HCT116 (cell line): ENCODE results near the gene RHCE. TPM values are rescaled to one million over a fixed set of nuclear protein-coding genes. Genes with fewer than 3 reads are reported as not detected.
"Not testable (repeated sequence)": the region's sequence is repeated elsewhere in the genome, so short reads cannot be mapped to it uniquely, and the experiment has no call there.

Source experiments
- ATAC-seq: fragments of 200-7000 bp; cut with Tn5 transposase; 2 replicates; pipeline ENCODE4 v1.9.1; 2020; ENCODE audit warnings: mild to moderate bottlenecking, moderate library complexity
- Bru-seq: library from RNA; stranded (reverse); fragments of 400-500 nt; gene quantifications from one replicate; lab custom pipeline; 2021; lab: Mats Ljungman, UMichigan
- BruChase-seq, 2 experiments: library from RNA; stranded (reverse); fragments of 400-500 nt; gene quantifications; one replicate each; lab custom pipeline; 2021; lab: Mats Ljungman, UMichigan
- BruUV-seq: library from RNA; stranded (reverse); fragments of 400-500 nt; replicated peaks from 2 replicates; lab custom pipeline; 2021; lab: Mats Ljungman, UMichigan
- CTCF ChIA-PET: fragments of 300-600 bp; sonication (Branson Sonifier 250); formaldehyde crosslinking; loops from one replicate; lab custom pipeline; 2021; ENCODE audit warnings: antibody characterized with exemption; lab: Charles Lee
- POLR2A ChIA-PET: fragments of 300-600, 350-600 bp; sonication (Branson Sonifier 250); formaldehyde crosslinking; loops from one replicate; lab custom pipeline; 2021; ENCODE audit warnings: antibody characterized with exemption; lab: Charles Lee
- RAD21 ChIA-PET, 2 experiments: fragments of 300-600 bp; sonication (Branson Sonifier 250); formaldehyde crosslinking; loops; one replicate each; lab custom pipeline; 2023; ENCODE audit warnings: low total read pairs in 2 of 2; ENCODE audit not compliant: uncharacterized antibody in 2 of 2, unreplicated experiment in 2 of 2, low non-redundant PET in 1 of 2; lab: Charles Lee
- DNase-seq: peaks from one replicate; pipeline ENCODE4 v3.0.0-alpha.2; 2010; ENCODE audit warnings: low read depth, low spot score
- H2AFZ ChIP-seq: fragments of 200-600 bp; shearing (Covaris generic), sonication (generic); 2 replicates; pipeline ENCODE4 v1.6.1; 2017; ENCODE audit warnings: low read depth, mixed run types, mixed read lengths, antibody characterized with exemption, low read length; ENCODE audit not compliant: poor library complexity, severe bottlenecking
- H3K27ac ChIP-seq: 2 replicates; pipeline ENCODE4 v1.5.1; 2012; ENCODE audit warnings: low read depth, low read length
- H3K27me3 ChIP-seq: fragments of 200-600 bp; sonication (generic); 2 replicates; pipeline ENCODE4 v1.6.1; 2016; ENCODE audit warnings: mixed run types, low read length, mixed read lengths; ENCODE audit not compliant: insufficient read depth
- H3K36me3 ChIP-seq, 2 experiments: fragments of 200-500 bp in 1 of 2; fragments of 200-600 bp in 1 of 2; sonication (Bioruptor generic) in 1 of 2; sonication (generic) in 1 of 2; 2 replicates each; pipeline versions ENCODE4 v1.5.1 to v1.6.1; 2014 to 2016; ENCODE audit warnings: low read length in 2 of 2, inconsistent platforms in 1 of 2, mixed read lengths in 1 of 2, mixed run types in 1 of 2; ENCODE audit not compliant: insufficient read depth in 2 of 2, control insufficient read depth in 1 of 2
- H3K4me1 ChIP-seq, 2 experiments: fragments of 200-600 bp in 1 of 2; sonication (generic) in 1 of 2; 2 replicates each; pipeline versions ENCODE4 v1.5.1 to v1.6.1; 2012 to 2017; ENCODE audit warnings: low read length in 2 of 2, inconsistent platforms in 1 of 2, mild to moderate bottlenecking in 1 of 2, mixed read lengths in 1 of 2, mixed run types in 1 of 2, moderate library complexity in 1 of 2; ENCODE audit not compliant: insufficient read depth in 2 of 2, control insufficient read depth in 1 of 2
- H3K4me2 ChIP-seq: fragments of 200-600 bp; sonication (generic); 2 replicates; pipeline ENCODE4 v1.6.1; 2017; ENCODE audit warnings: mixed run types, low read length, mixed read lengths
- H3K4me3 ChIP-seq, 2 experiments: fragments of 200-600 bp in 1 of 2; sonication (generic) in 1 of 2; replicated peaks in 1 of 2; 2 replicates each; pipeline ENCODE4 v1.5.1; 2011 to 2016; ENCODE audit warnings: low read length in 2 of 2, control low read depth in 1 of 2, low read depth in 1 of 2, mild to moderate bottlenecking in 1 of 2, mixed read lengths in 1 of 2, mixed run types in 1 of 2
- H3K79me2 ChIP-seq: fragments of 200-600 bp; sonication (generic); 2 replicates; pipeline ENCODE4 v1.6.1; 2017; ENCODE audit warnings: mild to moderate bottlenecking, mixed run types, low read length, moderate library complexity, mixed read lengths; ENCODE audit not compliant: insufficient read depth
- H3K9ac ChIP-seq: fragments of 200-600 bp; sonication (generic); 2 replicates; pipeline ENCODE4 v1.6.1; 2016; ENCODE audit warnings: low read length, mixed read lengths
- H3K9me2 ChIP-seq: fragments of 200-600 bp; sonication (generic), shearing (Covaris generic); 2 replicates; pipeline ENCODE4 v1.6.1; 2017; ENCODE audit warnings: mixed run types, mild to moderate bottlenecking, moderate library complexity; ENCODE audit not compliant: insufficient read depth
- H3K9me3 ChIP-seq, 2 experiments: fragments of 200-500 bp in 1 of 2; fragments of 200-600 bp in 1 of 2; sonication (Bioruptor generic) in 1 of 2; sonication (generic) in 1 of 2; 2 replicates each; pipeline ENCODE4 v1.6.1; 2014 to 2017; ENCODE audit warnings: low read length in 2 of 2, mixed read lengths in 2 of 2, inconsistent platforms in 1 of 2, low read depth in 1 of 2, mild to moderate bottlenecking in 1 of 2, mixed run types in 1 of 2, moderate library complexity in 1 of 2; ENCODE audit not compliant: control insufficient read depth in 1 of 2, insufficient read depth in 1 of 2
- H4K20me1 ChIP-seq: fragments of 200-600 bp; sonication (generic), shearing (Covaris generic); 2 replicates; pipeline ENCODE4 v1.6.1; 2017; ENCODE audit warnings: mixed run types, mild to moderate bottlenecking, moderate library complexity; ENCODE audit not compliant: insufficient read depth
- CBX3 ChIP-seq: IDR thresholded peaks from 2 replicates; pipeline ENCODE4 v1.6.1; 2012; ENCODE audit warnings: low read depth
- EGR1 ChIP-seq: IDR thresholded peaks from 2 replicates; pipeline ENCODE4 v1.6.1; 2012; ENCODE audit warnings: low read depth
- POLR2A ChIP-seq: IDR thresholded peaks from 2 replicates; pipeline ENCODE4 v1.7.0; 2011; ENCODE audit warnings: borderline replicate concordance; ENCODE audit not compliant: insufficient read depth, insufficient read length; ENCODE audit errors: extremely low read depth
- RAD21 ChIP-seq: IDR thresholded peaks from 2 replicates; pipeline ENCODE4 v1.6.1; 2012; ENCODE audit warnings: low read depth, mild to moderate bottlenecking
- TCF7L2 ChIP-seq: IDR thresholded peaks from 2 replicates; pipeline ENCODE4 v1.7.0; 2011; ENCODE audit warnings: borderline replicate concordance, inconsistent platforms; ENCODE audit not compliant: insufficient read depth, insufficient read length; ENCODE audit errors: extremely low read depth
- intact Hi-C: fragments of 100-400 bp; cut with micrococcal nuclease; formaldehyde crosslinking; loops from 2 replicates; pipeline ENCODE4 v1.10.0; 2022
- long read RNA-seq: library from polyadenylated mRNA; unstranded; transcript quantifications from one replicate; pipeline ENCODE4 v2.0.0, GENCODE V29; 2021; ENCODE audit not compliant: unreplicated experiment
- polyA plus RNA-seq: library from polyadenylated mRNA; unstranded; fragments of >200 nt; gene quantifications from 2 replicates; pipeline ENCODE4 v1.2.1, GENCODE V29; 2012; ENCODE audit warnings: missing spikeins
- total RNA-seq: library from RNA; stranded (reverse); gene quantifications from one replicate; pipeline ENCODE4 v1.2.1, GENCODE V29; 2021; ENCODE audit not compliant: unreplicated experiment
- TF ChIP-seq, protein P1 (sequence below): IDR thresholded peaks from 2 replicates; pipeline ENCODE4 v1.6.1; 2011; ENCODE audit warnings: mild to moderate bottlenecking, low read length, moderate library complexity; ENCODE audit not compliant: insufficient replicate concordance; ENCODE audit errors: extremely low read depth
- TF ChIP-seq, protein P2 (sequence below): IDR thresholded peaks from 2 replicates; pipeline ENCODE4 v1.6.1; 2012

The RHCE gene
- total RNA-seq (0.64 TPM), Bru-seq, nascent RNA (percentile 34 among the genes with signal in this experiment), BruChase-seq, experiment 1, labeled RNA remaining after a 6-hour chase (percentile 15 among the genes with signal in this experiment), BruChase-seq, experiment 2, labeled RNA remaining after a 2-hour chase (percentile 25 among the genes with signal in this experiment)
- polyA plus RNA-seq: 1.2 and 1.9 TPM in 2 replicates
- long read RNA-seq, partial matches to known transcripts: 1 of 4 reads
- long read RNA-seq, other reads (novel, unspliced or antisense): 3 of 4 reads

DNA sequence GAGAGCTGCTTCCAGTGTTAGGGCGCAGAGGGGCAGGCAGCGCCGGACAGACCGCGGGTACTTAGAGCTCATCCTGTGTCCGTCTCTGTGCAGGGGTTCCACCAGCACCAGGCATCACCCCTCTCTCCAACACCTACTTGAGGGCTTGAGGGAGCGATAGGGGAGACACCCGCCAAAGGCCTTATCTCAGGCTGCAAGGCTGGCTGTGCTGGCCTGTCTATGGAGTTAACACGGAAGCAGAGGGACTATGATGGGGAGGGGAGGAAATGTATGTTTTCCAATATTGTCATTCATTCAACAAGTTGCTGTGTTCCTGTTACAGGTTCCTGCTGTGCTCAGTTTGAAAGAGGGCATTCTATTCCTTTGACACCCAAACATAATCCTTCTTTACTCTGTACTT, at the start of gene RHCE:
Gene RHCE, minus strand, starts transcription at position 111 of the 400 bp plus-strand sequence. Its CDS starts 39 bp downstream, at position 72.
- intact Hi-C loops, RAD21 ChIA-PET, H2AFZ ChIP-seq, H4K20me1 ChIP-seq, H3K79me2 ChIP-seq, H3K27me3 ChIP-seq, POLR2A ChIA-PET, H3K36me3 ChIP-seq, H3K9me2 ChIP-seq, H3K4me1 ChIP-seq, H3K4me2 ChIP-seq, ATAC-seq, H3K4me3 ChIP-seq, H3K9me3 ChIP-seq, BruUV-seq, H3K27ac ChIP-seq, DNase-seq, CTCF ChIA-PET, H3K9ac ChIP-seq: not testable (repeated sequence)

DNA sequence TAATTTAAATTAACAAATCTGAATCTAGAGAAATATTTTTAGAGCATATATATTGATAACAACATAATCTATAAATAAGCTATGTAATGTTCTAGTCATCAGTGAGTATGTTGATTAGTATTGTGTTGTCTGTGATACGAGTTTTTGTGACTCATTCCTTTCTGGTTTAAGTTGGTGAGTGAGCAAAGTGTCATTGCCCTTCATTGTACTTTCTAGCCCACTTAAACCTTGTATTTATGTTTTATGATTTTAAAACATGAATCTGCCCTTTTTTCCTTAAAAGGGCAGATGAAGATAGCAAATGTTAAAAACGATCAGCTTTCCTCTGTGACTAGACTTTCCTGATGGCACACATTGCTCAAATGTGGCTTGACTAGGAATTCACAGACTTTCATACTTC, 48.6 kb upstream of the RHCE start:
- Histone ChIP-seq H4K20me1 (no peaks in the 10 kb centered on the region), H3K4me1 (no peaks in the 10 kb centered on the region), H3K36me3 (no peaks in the 10 kb centered on the region), H3K27me3 (no peaks in the 10 kb centered on the region), H3K4me3 (no peak overlapping the region), H3K4me2 (no peak overlapping the region), H3K79me2 (no peaks in the 10 kb centered on the region), H3K9ac (no peak overlapping the region), H3K9me2 (no peaks in the 10 kb centered on the region), H3K27ac (no peak overlapping the region), H2AFZ (no peak overlapping the region), H3K9me3 (no peaks in the 10 kb centered on the region)
- TF ChIP-seq, protein P1, sequence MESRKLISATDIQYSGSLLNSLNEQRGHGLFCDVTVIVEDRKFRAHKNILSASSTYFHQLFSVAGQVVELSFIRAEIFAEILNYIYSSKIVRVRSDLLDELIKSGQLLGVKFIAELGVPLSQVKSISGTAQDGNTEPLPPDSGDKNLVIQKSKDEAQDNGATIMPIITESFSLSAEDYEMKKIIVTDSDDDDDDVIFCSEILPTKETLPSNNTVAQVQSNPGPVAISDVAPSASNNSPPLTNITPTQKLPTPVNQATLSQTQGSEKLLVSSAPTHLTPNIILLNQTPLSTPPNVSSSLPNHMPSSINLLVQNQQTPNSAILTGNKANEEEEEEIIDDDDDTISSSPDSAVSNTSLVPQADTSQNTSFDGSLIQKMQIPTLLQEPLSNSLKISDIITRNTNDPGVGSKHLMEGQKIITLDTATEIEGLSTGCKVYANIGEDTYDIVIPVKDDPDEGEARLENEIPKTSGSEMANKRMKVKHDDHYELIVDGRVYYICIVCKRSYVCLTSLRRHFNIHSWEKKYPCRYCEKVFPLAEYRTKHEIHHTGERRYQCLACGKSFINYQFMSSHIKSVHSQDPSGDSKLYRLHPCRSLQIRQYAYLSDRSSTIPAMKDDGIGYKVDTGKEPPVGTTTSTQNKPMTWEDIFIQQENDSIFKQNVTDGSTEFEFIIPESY: no peak
- TF ChIP-seq RAD21 (no peak), POLR2A (no peak), EGR1 (no peak), CBX3 (no peak), TCF7L2 (no peak)
- TF ChIP-seq, protein P2, sequence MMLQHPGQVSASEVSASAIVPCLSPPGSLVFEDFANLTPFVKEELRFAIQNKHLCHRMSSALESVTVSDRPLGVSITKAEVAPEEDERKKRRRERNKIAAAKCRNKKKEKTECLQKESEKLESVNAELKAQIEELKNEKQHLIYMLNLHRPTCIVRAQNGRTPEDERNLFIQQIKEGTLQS: no peak
- DNase-seq: no peak
- no TSS peak for BruUV-seq
- CTCF ChIA-PET: no interaction called here
- intact Hi-C loops: no loop called here
- ATAC-seq: no peak
- RAD21 ChIA-PET: interaction anchor here in 1 of 2 experiments (0.7 kb wide), 1 partner anchor 33 kb away, joined by 4 read pairs; no protein-coding TSS in a partner anchor
- POLR2A ChIA-PET: no interaction called here
